Measurements from ENCODE around the gene TSNAX. TPM values are rescaled to one million over a fixed set of nuclear protein-coding genes. Genes with fewer than 3 reads are reported as not detected.

The TSNAX gene
- 10 to 100 TPM; 22.4 to 37.5 (median 30.3) TPM for total RNA-seq
- polyA plus RNA-seq, result 10 to 100 TPM; 17.7 to 29.6 (median 24.6) TPM

- intact Hi-C loops (cut with DNase I), result loop anchor here (2.0 to 5.0 kb wide), 7 partner anchors 60 to 661 kb away; partner anchors contain the start of genes C1orf198, EGLN1, EXOC8 and GNPAT
- WGBS, 2 donors, result 0% methylated on average over 61 of the region's 61 CpGs
- DNase-seq, result peak; percentile 95
- Histone ChIP-seq H3K27ac (peak within 1 kb of the TSS; percentile 89 to 93 (median 92)), H3K4me1 (peaks cover 0 to 45% (median 34%) of the 10 kb centered on the region in 4 donors), H3K9me3 (no peaks in the 10 kb centered on the region), H3K36me3 (peaks cover 0 to 13% (median 0%) of the 10 kb centered on the region in 4 donors), H3K4me3 (peak within 1 kb of the TSS; percentile 64 to 71 (median 67)), H3K27me3 (no peaks in the 10 kb centered on the region)
- TF ChIP-seq CTCF (IDR thresholded peaks at IDR 0.05), result no peak
- peak in 1 of 4 donors; percentile 5 for TF ChIP-seq EP300 (IDR thresholded peaks at IDR 0.05)
- peak; percentile 97 to 99 (median 98) for TF ChIP-seq POLR2AphosphoS5 (IDR thresholded peaks at IDR 0.05)
- peak; percentile 91 to 95 for TF ChIP-seq POLR2A (IDR thresholded peaks at IDR 0.05)
These were observed at the start of gene TSNAX for GRCh38 chr1:231528172-231529029. TSS of gene TSNAX (plus strand) at chr1:231528669. CDS start at chr1:231528811, 142 bp downstream.

- Histone ChIP-seq H3K27me3 (no peaks in the 10 kb centered on the region), H3K36me3 (no peaks in the 10 kb centered on the region), H3K9me3 (no peaks in the 10 kb centered on the region), H3K4me1 (no peaks in the 10 kb centered on the region), H3K27ac (no peak overlapping the region), H3K4me3 (no peak overlapping the region)
- intact Hi-C loops (cut with DNase I), result no loop called here
- no peak for TF ChIP-seq POLR2A (IDR thresholded peaks at IDR 0.05)
- TF ChIP-seq CTCF (IDR thresholded peaks at IDR 0.05), result no peak
- TF ChIP-seq POLR2AphosphoS5 (IDR thresholded peaks at IDR 0.05), result no peak
- no peak for TF ChIP-seq EP300 (IDR thresholded peaks at IDR 0.05)
- DNase-seq, result no peak
- 95 to 97% methylated on average over 9 of the region's 9 CpGs for WGBS, 2 donors
These were observed 49.7 kb upstream of the TSNAX start for GRCh38 chr1:231478811-231479210.

- intact Hi-C loops (cut with DNase I), result no loop called here
- Histone ChIP-seq H3K27ac (no peak overlapping the region), H3K27me3 (no peaks in the 10 kb centered on the region), H3K9me3 (no peaks in the 10 kb centered on the region), H3K36me3 (no peaks in the 10 kb centered on the region), H3K4me1 (no peaks in the 10 kb centered on the region), H3K4me3 (no peak overlapping the region)
- TF ChIP-seq POLR2AphosphoS5 (IDR thresholded peaks at IDR 0.05) (no peak), POLR2A (IDR thresholded peaks at IDR 0.05) (no peak), EP300 (IDR thresholded peaks at IDR 0.05) (no peak), CTCF (IDR thresholded peaks at IDR 0.05) (no peak)
- DNase-seq, result no peak
- WGBS, 2 donors, result 96 to 97% methylated on average over 2 of the region's 2 CpGs
These were observed 48.5 kb upstream of the TSNAX start for GRCh38 chr1:231480008-231480407.

GRCh38 chr1:231481289-231481688 is 47.2 kb upstream of the TSNAX start:
- TF ChIP-seq CTCF (IDR thresholded peaks at IDR 0.05) (no peak), POLR2AphosphoS5 (IDR thresholded peaks at IDR 0.05) (no peak), EP300 (IDR thresholded peaks at IDR 0.05) (no peak), POLR2A (IDR thresholded peaks at IDR 0.05) (no peak)
- Histone ChIP-seq H3K27me3 (no peaks in the 10 kb centered on the region), H3K27ac (no peak overlapping the region), H3K9me3 (no peaks in the 10 kb centered on the region), H3K4me3 (no peak overlapping the region), H3K4me1 (no peaks in the 10 kb centered on the region), H3K36me3 (no peaks in the 10 kb centered on the region)
- DNase-seq, result no peak
- WGBS, 2 donors, result 88 to 93% methylated on average over 2 of the region's 2 CpGs
- intact Hi-C loops (cut with DNase I), result no loop called here

All from sigmoid colon (tissue), 7 donors.